Measurements from ENCODE around the gene SORBS2. TPM values are rescaled to one million over a fixed set of nuclear protein-coding genes. Genes with fewer than 3 reads are reported as not detected.

Gene SORBS2
- total RNA-seq, 8 experiments from 2014 or later, result 2.8 to 138 (median 30.0) TPM

DNA sequence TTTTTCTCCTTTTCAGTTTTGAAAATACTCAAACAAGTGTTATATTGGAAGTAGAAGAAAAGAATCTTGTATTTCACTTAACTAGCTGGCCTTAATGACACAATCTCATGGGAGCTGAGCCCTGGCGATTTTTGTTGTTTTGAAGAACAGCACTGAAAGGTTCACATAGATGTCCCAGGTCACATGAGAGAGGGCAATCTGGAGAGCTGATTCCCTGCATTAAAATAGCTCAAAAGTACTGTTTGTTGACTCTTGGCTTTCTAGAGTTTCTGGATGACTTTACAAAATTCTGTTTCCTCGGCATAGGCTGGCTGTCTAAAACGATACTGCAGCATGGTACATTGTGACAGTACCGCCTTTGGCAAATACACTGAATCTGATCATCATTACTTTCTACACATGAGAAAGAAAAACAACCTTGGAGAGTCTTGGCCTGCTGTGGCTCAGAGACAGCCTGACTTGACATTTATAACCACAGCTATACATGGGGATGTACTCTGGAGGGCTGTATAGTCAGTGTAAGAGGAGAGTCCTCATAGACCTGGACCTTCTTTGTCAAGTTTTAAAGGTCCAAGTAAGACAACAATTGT, 156.9 kb downstream of the SORBS2 start:
- no peak for ATAC-seq (replicated peaks in 6 of 8)
- no peak overlapping the region for H3K27ac ChIP-seq
- 43 to 100% (median 85%) methylated on average over 1 to 4 of the region's 4 CpGs; no CpG with 5 or more reads in 1 of the 10 experiments for WGBS, 10 experiments
- in situ Hi-C loops (cut with MboI; ENCODE audit: low pct_unique_long_range_greater_than_20kb in 2 of 9, low sequenced_read_pairs in 9 of 9, unreplicated experiment in 9 of 9), result no loop called here
- peaks cover 9 to 20% of the 10 kb centered on the region in 2 donors for H3K4me1 ChIP-seq (replicated peaks in 1 of 2)
- no peak overlapping the region for H3K4me3 ChIP-seq

GRCh38 chr4:185654311-185654710, 157.7 kb downstream of the SORBS2 start:
- H3K4me1 ChIP-seq (replicated peaks in 1 of 2), result peaks cover 9 to 20% of the 10 kb centered on the region in 2 donors
- in situ Hi-C loops (cut with MboI; ENCODE audit: low pct_unique_long_range_greater_than_20kb in 2 of 9, low sequenced_read_pairs in 9 of 9, unreplicated experiment in 9 of 9), result no loop called here
- WGBS, 10 experiments, result 14 to 97% (median 77%) methylated on average over 2 to 3 of the region's 3 CpGs
- no peak overlapping the region for H3K4me3 ChIP-seq
- no peak for ATAC-seq (replicated peaks in 6 of 8)
- H3K27ac ChIP-seq, result no peak overlapping the region

GRCh38 chr4:185651851-185652250, 160.1 kb downstream of the SORBS2 start:
- in situ Hi-C loops (cut with MboI; ENCODE audit: low pct_unique_long_range_greater_than_20kb in 2 of 9, low sequenced_read_pairs in 9 of 9, unreplicated experiment in 9 of 9), result no loop called here
- Histone ChIP-seq H3K27ac (peak overlapping the region in 1 of 2 donors; percentile 42), H3K4me3 (no peak overlapping the region), H3K4me1 (replicated peaks in 1 of 2) (peaks cover 9 to 20% of the 10 kb centered on the region in 2 donors)
- peak in 4 of 8 experiments; percentile 8 to 42 (median 27) for ATAC-seq (replicated peaks in 6 of 8)
- 27 to 75% (median 50%) methylated on average over 2 to 7 of the region's 7 CpGs; no CpG with 5 or more reads in 2 of the 10 experiments for WGBS, 10 experiments

DNA sequence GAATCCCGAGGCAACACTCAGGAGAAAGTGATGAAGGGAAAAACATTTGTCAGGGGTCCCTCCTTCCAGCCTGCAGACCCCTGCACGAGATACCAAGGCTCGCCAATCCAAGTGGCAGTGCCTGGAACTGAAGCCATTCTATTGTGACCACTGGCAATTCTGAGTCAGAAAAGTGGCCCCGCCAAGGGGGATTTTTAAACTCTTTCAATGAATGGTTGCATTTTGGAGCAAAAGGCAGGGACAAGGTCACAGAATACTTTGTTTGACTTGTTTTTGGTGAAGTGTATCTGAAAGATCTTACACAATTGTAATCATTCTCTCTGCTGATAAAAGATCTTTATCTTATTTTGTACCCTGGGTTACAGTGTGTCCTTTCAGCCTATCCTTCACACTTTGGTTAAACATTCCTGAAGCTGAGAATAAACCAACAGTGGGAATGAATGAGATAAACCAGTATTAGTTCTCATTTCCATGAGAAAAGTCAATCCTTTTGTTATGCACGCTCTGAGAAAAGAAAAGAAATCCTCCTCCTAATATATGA, 160.8 kb downstream of the SORBS2 start:
- WGBS, 10 experiments, result 0 to 38% (median 6%) methylated on average over 1 to 3 of the region's 5 CpGs
- Histone ChIP-seq H3K4me3 (no peak overlapping the region), H3K4me1 (replicated peaks in 1 of 2) (peaks cover 9 to 20% of the 10 kb centered on the region in 2 donors), H3K27ac (no peak overlapping the region)
- in situ Hi-C loops (cut with MboI; ENCODE audit: low pct_unique_long_range_greater_than_20kb in 2 of 9, low sequenced_read_pairs in 9 of 9, unreplicated experiment in 9 of 9), result no loop called here
- peak in 5 of 8 experiments; percentile 57 to 83 (median 75) for ATAC-seq (replicated peaks in 6 of 8)

DNA sequence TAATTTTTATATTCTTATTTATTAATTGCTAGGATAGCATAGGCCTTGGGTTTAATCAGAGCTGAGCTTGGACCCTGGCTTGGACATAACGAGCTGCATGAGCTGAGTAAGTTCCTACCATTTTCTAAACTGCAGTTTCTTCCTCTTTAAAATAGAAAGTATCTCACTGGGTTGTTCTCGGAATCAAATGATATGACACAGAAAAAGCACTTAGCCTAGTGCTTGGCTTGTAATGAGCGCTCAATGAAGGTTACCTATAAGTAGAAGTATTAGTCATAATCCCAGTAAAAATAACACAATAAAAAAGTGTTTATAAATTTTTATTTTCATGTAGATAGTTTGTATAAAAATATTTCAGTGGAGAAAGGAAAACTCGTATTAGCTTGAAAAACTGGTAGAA, 163.4 kb downstream of the SORBS2 start:
- Histone ChIP-seq H3K4me1 (replicated peaks in 1 of 2) (peaks cover 9 to 20% of the 10 kb centered on the region in 2 donors), H3K27ac (no peak overlapping the region), H3K4me3 (no peak overlapping the region)
- no peak for ATAC-seq (replicated peaks in 6 of 8)
- 48 to 100% (median 90%) methylated on average over 1 to 4 of the region's 4 CpGs; no CpG with 5 or more reads in 1 of the 10 experiments for WGBS, 10 experiments
- in situ Hi-C loops (cut with MboI; ENCODE audit: low pct_unique_long_range_greater_than_20kb in 2 of 9, low sequenced_read_pairs in 9 of 9, unreplicated experiment in 9 of 9), result loop anchor here in 6 of 9 experiments (10.0 to 25.0 kb wide), 3 partner anchors 364 to 389 kb away; no protein-coding TSS in a partner anchor

DNA sequence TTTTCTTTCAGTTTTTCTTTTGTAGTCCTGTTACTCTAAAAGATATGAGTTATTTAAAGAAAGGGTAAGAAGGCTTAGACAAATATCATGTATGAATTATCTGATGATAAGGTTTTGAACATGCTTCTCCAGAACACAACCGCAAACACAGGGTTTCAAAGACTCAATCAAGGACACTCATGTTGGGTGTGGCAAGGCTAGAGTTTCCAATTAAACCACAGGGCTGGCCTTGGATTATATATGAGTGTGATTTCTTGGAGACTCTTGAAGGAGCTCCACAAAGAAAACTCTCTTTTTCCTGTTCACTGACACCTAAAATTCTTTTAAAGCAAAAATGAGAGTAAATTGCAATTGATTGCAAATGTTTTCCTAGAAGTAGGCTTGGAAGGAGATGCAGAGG, 166.6 kb downstream of the SORBS2 start:
- Histone ChIP-seq H3K4me3 (no peak overlapping the region), H3K4me1 (replicated peaks in 1 of 2) (peaks cover 4 to 8% of the 10 kb centered on the region in 2 donors), H3K27ac (no peak overlapping the region)
- no peak for ATAC-seq (replicated peaks in 6 of 8)
- in situ Hi-C loops (cut with MboI; ENCODE audit: low pct_unique_long_range_greater_than_20kb in 2 of 9, low sequenced_read_pairs in 9 of 9, unreplicated experiment in 9 of 9), result loop anchor here in 6 of 9 experiments (10.0 to 25.0 kb wide), 3 partner anchors 367 to 392 kb away; no protein-coding TSS in a partner anchor
- 67 to 100% (median 100%) methylated on average over 1 of the region's 1 CpG; no CpG with 5 or more reads in 4 of the 10 experiments for WGBS, 10 experiments

DNA sequence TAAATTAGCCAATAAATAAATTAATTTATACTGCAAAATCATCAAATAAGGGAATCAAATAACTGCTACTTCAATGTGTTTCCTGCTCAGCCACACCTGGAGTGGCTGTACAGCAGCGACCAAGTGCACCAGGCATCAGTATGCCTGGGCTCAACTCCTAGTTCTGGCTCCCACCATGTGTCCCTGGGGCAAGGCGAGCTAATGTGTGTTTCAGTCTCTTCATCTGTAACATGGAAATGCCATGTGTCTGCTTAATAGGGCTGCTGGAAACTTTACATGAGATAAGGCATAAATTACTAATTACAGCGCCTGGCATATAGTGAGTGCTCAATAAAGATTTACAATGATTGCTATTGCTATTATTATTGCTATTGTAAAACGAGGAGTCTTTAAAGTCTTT, 167.6 kb downstream of the SORBS2 start:
- WGBS, 10 experiments, result 0 to 100% (median 61%) methylated on average over 1 to 3 of the region's 4 CpGs; no CpG with 5 or more reads in 1 of the 10 experiments
- H3K4me3 ChIP-seq, result no peak overlapping the region
- in situ Hi-C loops (cut with MboI; ENCODE audit: low pct_unique_long_range_greater_than_20kb in 2 of 9, low sequenced_read_pairs in 9 of 9, unreplicated experiment in 9 of 9), result loop anchor here in 6 of 9 experiments (10.0 to 25.0 kb wide), 3 partner anchors 368 to 393 kb away; no protein-coding TSS in a partner anchor
- ATAC-seq (replicated peaks in 6 of 8), result no peak
- H3K27ac ChIP-seq, result no peak overlapping the region
- peaks cover 0 to 8% of the 10 kb centered on the region in 2 donors for H3K4me1 ChIP-seq (replicated peaks in 1 of 2)

DNA sequence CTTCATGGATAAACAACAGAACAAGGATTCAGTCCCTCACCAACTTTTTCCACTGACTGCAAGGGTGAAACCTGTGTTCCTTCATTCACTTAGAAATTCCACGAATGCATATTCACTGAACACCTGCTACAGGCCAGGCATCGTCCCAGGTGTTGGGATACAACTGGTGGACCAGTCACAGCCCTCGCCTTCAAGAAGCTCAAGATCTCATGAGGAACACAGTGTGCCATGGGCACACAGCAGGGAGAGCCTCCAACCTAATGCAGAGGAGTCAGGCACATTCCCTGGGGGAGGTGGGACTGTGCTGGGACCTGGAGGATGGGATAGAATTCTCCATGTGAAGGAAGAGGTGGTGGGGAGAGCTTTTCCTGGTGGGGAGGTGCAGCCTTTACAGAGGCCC, 169.1 kb downstream of the SORBS2 start:
- 50 to 100% (median 85%) methylated on average over 1 to 3 of the region's 3 CpGs; no CpG with 5 or more reads in 5 of the 10 experiments for WGBS, 10 experiments
- H3K4me3 ChIP-seq, result no peak overlapping the region
- no peak overlapping the region for H3K27ac ChIP-seq
- H3K4me1 ChIP-seq (replicated peaks in 1 of 2), result peaks cover 0 to 8% of the 10 kb centered on the region in 2 donors
- in situ Hi-C loops (cut with MboI; ENCODE audit: low pct_unique_long_range_greater_than_20kb in 2 of 9, low sequenced_read_pairs in 9 of 9, unreplicated experiment in 9 of 9), result loop anchor here in 6 of 9 experiments (10.0 to 25.0 kb wide), 3 partner anchors 369 to 394 kb away; no protein-coding TSS in a partner anchor
- ATAC-seq (replicated peaks in 6 of 8), result no peak

- WGBS, 10 experiments, result 0 to 69% (median 43%) methylated on average over 1 to 4 of the region's 4 CpGs
- in situ Hi-C loops (cut with MboI; ENCODE audit: low pct_unique_long_range_greater_than_20kb in 2 of 9, low sequenced_read_pairs in 9 of 9, unreplicated experiment in 9 of 9), result loop anchor here in 6 of 9 experiments (10.0 to 25.0 kb wide), 3 partner anchors 371 to 396 kb away; no protein-coding TSS in a partner anchor
- Histone ChIP-seq H3K4me1 (replicated peaks in 1 of 2) (peaks cover 0 to 8% of the 10 kb centered on the region in 2 donors), H3K27ac (no peak overlapping the region), H3K4me3 (no peak overlapping the region)
- peak in 6 of 8 experiments; percentile 32 to 71 (median 53) for ATAC-seq (replicated peaks in 6 of 8)
Measured at GRCh38 chr4:185640811-185641675, 171.0 kb downstream of the SORBS2 start.

DNA sequence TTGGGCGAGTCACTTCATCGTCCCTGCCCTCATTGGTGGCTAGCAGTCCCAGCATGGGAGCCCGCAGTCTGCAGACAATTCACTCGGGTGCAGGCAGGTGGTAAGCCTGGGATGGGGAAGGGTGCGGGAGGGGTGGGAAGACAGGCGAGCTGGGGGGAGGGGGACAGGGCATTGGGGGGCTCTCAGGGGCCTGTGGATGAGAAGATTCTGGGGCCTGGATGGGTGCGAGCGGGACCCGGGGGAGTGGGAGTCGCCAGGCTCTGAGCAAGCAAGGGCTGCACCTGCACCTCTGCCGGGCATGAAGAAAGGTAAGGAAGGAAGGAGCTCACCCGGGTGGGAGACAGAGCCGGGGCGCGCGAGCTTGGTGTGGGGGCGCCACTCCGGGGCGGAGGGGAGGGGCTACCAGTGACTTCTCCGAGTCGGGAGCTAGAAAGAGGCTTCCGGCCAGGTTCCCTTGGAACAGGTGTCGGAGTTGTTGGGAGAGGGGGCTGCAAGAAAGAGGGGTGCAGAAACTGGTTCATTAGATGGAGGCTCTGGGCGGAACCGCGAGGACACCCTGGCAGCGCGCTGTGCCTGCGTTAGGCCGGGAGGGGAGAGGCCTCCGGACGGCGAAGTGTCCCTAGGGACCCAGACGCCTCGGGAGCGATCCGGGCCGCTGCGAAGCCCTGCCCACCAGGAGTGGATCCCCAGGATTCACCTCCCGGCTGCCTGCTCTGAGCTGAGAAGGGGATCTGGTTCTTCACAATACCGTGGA, 173.3 kb downstream of the SORBS2 start:
- 29 to 100% methylated on average over 4 to 6 of the region's 41 CpGs; no CpG with 5 or more reads in 8 of the 10 experiments for WGBS, 10 experiments
- Histone ChIP-seq H3K4me1 (replicated peaks in 1 of 2) (peaks cover 0 to 8% of the 10 kb centered on the region in 2 donors), H3K4me3 (no peak overlapping the region), H3K27ac (no peak overlapping the region)
- peak in 3 of 8 experiments; percentile 52 to 67 (median 64) for ATAC-seq (replicated peaks in 6 of 8)
- in situ Hi-C loops (cut with MboI; ENCODE audit: low pct_unique_long_range_greater_than_20kb in 2 of 9, low sequenced_read_pairs in 9 of 9, unreplicated experiment in 9 of 9), result loop anchor here in 5 of 9 experiments (25.0 kb wide), 2 partner anchors 374 to 399 kb away; no protein-coding TSS in a partner anchor

DNA sequence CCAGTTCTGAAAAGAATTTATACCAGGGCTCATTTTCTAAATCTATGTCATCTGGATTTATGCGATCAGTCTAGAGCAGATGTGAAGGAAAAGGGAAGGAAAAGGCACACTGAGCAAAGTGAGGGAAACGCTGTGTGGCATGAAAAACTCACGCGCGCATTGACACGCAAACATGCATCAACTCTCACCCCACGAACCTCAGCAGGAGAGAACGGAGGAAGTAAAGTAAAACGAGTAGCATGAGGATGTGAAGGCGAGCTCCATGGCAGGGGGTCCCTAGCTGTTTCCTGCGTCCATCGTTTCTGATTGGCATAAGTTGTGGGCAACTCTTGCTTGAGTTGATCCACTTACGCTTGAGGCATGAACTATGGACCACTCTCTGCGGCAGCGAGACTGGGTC, 173.9 kb downstream of the SORBS2 start:
- Histone ChIP-seq H3K27ac (no peak overlapping the region), H3K4me1 (replicated peaks in 1 of 2) (peaks cover 0 to 8% of the 10 kb centered on the region in 2 donors), H3K4me3 (no peak overlapping the region)
- WGBS, 10 experiments, result 33 to 88% (median 85%) methylated on average over 3 to 13 of the region's 15 CpGs; no CpG with 5 or more reads in 3 of the 10 experiments
- in situ Hi-C loops (cut with MboI; ENCODE audit: low pct_unique_long_range_greater_than_20kb in 2 of 9, low sequenced_read_pairs in 9 of 9, unreplicated experiment in 9 of 9), result loop anchor here in 5 of 9 experiments (25.0 kb wide), 2 partner anchors 374 to 399 kb away; no protein-coding TSS in a partner anchor
- no peak for ATAC-seq (replicated peaks in 6 of 8)
